ENCODE data around the gene SLC6A8.

Gene SLC6A8

DNA sequence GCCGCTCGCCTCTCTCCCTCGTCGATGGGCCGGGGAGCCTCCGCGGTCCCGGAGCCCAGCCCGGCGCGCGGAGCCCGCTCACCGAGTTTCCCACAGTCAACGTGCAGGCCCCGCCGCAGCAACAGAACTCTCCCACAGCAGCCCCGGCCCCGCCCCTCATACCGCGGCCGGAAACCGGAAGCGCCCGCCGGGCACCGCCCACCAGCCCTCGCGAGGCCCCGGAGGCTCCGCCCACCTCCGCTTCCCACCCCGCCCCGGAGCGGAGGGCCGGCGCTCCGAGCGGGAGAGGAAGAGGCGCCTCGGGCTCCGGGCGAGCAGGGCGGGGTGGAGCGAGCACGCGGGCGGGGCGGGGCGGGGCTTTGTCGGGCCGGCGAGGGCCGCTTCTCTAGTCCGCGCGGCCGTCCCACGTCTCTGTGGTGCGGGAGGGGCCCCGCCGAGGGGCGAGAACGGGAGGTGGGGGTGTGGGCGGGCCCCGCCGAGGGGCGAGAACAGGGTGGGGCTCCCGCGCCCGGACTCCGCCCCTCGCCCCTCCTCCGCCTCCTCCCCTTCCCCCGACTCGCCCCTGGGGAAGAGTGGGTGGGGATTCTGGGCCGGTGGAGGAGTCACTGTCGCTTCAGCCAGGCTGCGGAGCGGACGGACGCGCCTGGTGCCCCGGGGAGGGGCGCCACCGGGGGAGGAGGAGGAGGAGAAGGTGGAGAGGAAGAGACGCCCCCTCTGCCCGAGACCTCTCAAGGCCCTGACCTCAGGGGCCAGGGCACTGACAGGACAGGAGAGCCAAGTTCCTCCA lies 36.7 kb downstream of the SLC6A8 start, which contains the start of the genes ABCD1 and BCAP31 (continued):
- TF ChIP-seq, protein P1, sequence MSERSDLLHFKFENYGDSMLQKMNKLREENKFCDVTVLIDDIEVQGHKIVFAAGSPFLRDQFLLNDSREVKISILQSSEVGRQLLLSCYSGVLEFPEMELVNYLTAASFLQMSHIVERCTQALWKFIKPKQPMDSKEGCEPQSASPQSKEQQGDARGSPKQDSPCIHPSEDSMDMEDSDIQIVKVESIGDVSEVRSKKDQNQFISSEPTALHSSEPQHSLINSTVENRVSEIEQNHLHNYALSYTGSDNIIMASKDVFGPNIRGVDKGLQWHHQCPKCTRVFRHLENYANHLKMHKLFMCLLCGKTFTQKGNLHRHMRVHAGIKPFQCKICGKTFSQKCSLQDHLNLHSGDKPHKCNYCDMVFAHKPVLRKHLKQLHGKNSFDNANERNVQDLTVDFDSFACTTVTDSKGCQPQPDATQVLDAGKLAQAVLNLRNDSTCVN (tag by site-specific recombination; optimal IDR thresholded peaks at IDR 0.05) = peak; percentile 52

DNA sequence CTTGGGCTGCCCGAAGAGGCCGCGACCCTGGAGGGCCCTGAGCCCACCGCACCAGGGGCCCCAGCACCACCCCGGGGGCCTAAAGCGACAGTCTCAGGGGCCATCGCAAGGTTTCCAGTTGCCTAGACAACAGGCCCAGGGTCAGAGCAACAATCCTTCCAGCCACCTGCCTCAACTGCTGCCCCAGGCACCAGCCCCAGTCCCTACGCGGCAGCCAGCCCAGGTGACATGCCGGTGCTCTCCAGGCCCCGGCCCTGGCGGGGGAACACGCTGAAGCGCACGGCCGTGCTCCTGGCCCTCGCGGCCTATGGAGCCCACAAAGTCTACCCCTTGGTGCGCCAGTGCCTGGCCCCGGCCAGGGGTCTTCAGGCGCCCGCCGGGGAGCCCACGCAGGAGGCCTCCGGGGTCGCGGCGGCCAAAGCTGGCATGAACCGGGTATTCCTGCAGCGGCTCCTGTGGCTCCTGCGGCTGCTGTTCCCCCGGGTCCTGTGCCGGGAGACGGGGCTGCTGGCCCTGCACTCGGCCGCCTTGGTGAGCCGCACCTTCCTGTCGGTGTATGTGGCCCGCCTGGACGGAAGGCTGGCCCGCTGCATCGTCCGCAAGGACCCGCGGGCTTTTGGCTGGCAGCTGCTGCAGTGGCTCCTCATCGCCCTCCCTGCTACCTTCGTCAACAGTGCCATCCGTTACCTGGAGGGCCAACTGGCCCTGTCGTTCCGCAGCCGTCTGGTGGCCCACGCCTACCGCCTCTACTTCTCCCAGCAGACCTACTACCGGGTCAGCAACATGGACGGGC lies 37.5 kb downstream of the SLC6A8 start:
- Histone ChIP-seq H3K27ac (ENCODE audit: extremely low read depth, low read depth, low read length) (peak overlapping the region; percentile 41; the same call in 1 of the 2 replicates), H3K36me3 (ENCODE audit: control insufficient read depth in 2 of 2, insufficient read depth in 1 of 2, low read length in 2 of 2) (peaks cover 0 to 33% of the 10 kb centered on the region in 2 experiments; a peak in 2 of 3 replicates), H3K4me1 (ENCODE audit: control insufficient read depth, insufficient read depth, low read length) (peaks cover 3% of the 10 kb centered on the region), H3K4me3 (ENCODE audit: low read depth, low read length) (peak overlapping the region; percentile 19), H3K9me3 (ENCODE audit: control insufficient read depth, insufficient read depth, low read depth, low read length) (no peaks in the 10 kb centered on the region)
- POLR2A ChIA-PET = no interaction called here
- TF ChIP-seq ZBTB10 (tag by site-specific recombination; IDR thresholded peaks at IDR 0.05) (peak; percentile 5; the same call in 1 of the 2 replicates), WT1 (tag by site-specific recombination; IDR thresholded peaks at IDR 0.05) (no peak), ZNF670 (tag by site-specific recombination; IDR thresholded peaks at IDR 0.05; ENCODE audit: low read depth) (no peak), ZBTB48 (tag by site-specific recombination; IDR thresholded peaks at IDR 0.05) (peak; percentile 40; the same call in 1 of the 2 replicates), ZXDB (tag by site-specific recombination; IDR thresholded peaks at IDR 0.05) (0 out of 2 replicates have a peak, but pooled peaks have one; percentile 19), ZBTB20 (tag by site-specific recombination; IDR thresholded peaks at IDR 0.05) (0 out of 2 replicates have a peak, but pooled peaks have one; percentile 12)
- CTCF ChIA-PET = no interaction called here

DNA sequence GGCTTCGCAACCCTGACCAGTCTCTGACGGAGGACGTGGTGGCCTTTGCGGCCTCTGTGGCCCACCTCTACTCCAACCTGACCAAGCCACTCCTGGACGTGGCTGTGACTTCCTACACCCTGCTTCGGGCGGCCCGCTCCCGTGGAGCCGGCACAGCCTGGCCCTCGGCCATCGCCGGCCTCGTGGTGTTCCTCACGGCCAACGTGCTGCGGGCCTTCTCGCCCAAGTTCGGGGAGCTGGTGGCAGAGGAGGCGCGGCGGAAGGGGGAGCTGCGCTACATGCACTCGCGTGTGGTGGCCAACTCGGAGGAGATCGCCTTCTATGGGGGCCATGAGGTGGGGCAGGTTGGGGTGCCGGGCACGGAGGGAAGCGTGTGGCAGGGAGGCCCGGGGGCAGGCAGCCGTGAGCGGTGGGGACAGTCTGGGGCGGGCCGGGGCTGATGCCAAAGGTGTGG lies 38.1 kb downstream of the SLC6A8 start:
- peaks cover 3% of the 10 kb centered on the region for H3K4me1 ChIP-seq (ENCODE audit: control insufficient read depth, insufficient read depth, low read length)
- H3K9me3 ChIP-seq (ENCODE audit: control insufficient read depth, insufficient read depth, low read depth, low read length) = no peaks in the 10 kb centered on the region
- H3K4me3 ChIP-seq (ENCODE audit: low read depth, low read length) = no peak overlapping the region
- H3K36me3 ChIP-seq (ENCODE audit: control insufficient read depth in 2 of 2, insufficient read depth in 1 of 2, low read length in 2 of 2) = peaks cover 0 to 27% of the 10 kb centered on the region in 2 experiments; a peak in 2 of 3 replicates
- CTCF ChIA-PET = no interaction called here
- H3K27ac ChIP-seq (ENCODE audit: extremely low read depth, low read depth, low read length) = no peak overlapping the region
- POLR2A ChIA-PET = no interaction called here
- TF ChIP-seq SCRT2 (tag by site-specific recombination; IDR thresholded peaks at IDR 0.05) (no peak), ZNF623 (tag by site-specific recombination; IDR thresholded peaks at IDR 0.05) (no peak), KLF8 (tag by site-specific recombination; IDR thresholded peaks at IDR 0.05) (no peak), ZNF23 (tag by site-specific recombination; IDR thresholded peaks at IDR 0.05; ENCODE audit: borderline replicate concordance) (no peak), GLI2 (tag by site-specific recombination; IDR thresholded peaks at IDR 0.05; ENCODE audit: borderline replicate concordance, low read depth) (no peak), ZNF140 (tag by site-specific recombination; IDR thresholded peaks at IDR 0.05) (no peak), ZNF530 (tag by site-specific recombination; IDR thresholded peaks at IDR 0.05; ENCODE audit: low read depth) (no peak), ZNF37A (tag by site-specific recombination; IDR thresholded peaks at IDR 0.05) (no peak), OVOL3 (tag by site-specific recombination; IDR thresholded peaks at IDR 0.05) (no peak), ZNF391 (tag by site-specific recombination; IDR thresholded peaks at IDR 0.05; ENCODE audit: borderline replicate concordance, low read depth) (no peak), ZNF837 (tag by site-specific recombination; IDR thresholded peaks at IDR 0.05) (no peak), ZNF394 (tag by site-specific recombination; IDR thresholded peaks at IDR 0.05; ENCODE audit: borderline replicate concordance) (no peak), ZEB2 (tag by site-specific recombination; IDR thresholded peaks at IDR 0.05) (no peak), ZBTB6 (tag by site-specific recombination; IDR thresholded peaks at IDR 0.05) (no peak), REPIN1 (tag by site-specific recombination; IDR thresholded peaks at IDR 0.05; ENCODE audit: low read depth) (no peak)
- TF ChIP-seq, protein P2, sequence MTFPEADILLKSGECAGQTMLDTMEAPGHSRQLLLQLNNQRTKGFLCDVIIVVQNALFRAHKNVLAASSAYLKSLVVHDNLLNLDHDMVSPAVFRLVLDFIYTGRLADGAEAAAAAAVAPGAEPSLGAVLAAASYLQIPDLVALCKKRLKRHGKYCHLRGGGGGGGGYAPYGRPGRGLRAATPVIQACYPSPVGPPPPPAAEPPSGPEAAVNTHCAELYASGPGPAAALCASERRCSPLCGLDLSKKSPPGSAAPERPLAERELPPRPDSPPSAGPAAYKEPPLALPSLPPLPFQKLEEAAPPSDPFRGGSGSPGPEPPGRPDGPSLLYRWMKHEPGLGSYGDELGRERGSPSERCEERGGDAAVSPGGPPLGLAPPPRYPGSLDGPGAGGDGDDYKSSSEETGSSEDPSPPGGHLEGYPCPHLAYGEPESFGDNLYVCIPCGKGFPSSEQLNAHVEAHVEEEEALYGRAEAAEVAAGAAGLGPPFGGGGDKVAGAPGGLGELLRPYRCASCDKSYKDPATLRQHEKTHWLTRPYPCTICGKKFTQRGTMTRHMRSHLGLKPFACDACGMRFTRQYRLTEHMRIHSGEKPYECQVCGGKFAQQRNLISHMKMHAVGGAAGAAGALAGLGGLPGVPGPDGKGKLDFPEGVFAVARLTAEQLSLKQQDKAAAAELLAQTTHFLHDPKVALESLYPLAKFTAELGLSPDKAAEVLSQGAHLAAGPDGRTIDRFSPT (tag by site-specific recombination; IDR thresholded peaks at IDR 0.05) = no peak
